ENCODE measurements around the gene SLC26A8. TPM values are rescaled to one million over a fixed set of nuclear protein-coding genes. Genes with fewer than 3 reads are reported as not detected.

Gene SLC26A8
- total RNA-seq, 2 experiments from 2014 or later: not detected

DNA sequence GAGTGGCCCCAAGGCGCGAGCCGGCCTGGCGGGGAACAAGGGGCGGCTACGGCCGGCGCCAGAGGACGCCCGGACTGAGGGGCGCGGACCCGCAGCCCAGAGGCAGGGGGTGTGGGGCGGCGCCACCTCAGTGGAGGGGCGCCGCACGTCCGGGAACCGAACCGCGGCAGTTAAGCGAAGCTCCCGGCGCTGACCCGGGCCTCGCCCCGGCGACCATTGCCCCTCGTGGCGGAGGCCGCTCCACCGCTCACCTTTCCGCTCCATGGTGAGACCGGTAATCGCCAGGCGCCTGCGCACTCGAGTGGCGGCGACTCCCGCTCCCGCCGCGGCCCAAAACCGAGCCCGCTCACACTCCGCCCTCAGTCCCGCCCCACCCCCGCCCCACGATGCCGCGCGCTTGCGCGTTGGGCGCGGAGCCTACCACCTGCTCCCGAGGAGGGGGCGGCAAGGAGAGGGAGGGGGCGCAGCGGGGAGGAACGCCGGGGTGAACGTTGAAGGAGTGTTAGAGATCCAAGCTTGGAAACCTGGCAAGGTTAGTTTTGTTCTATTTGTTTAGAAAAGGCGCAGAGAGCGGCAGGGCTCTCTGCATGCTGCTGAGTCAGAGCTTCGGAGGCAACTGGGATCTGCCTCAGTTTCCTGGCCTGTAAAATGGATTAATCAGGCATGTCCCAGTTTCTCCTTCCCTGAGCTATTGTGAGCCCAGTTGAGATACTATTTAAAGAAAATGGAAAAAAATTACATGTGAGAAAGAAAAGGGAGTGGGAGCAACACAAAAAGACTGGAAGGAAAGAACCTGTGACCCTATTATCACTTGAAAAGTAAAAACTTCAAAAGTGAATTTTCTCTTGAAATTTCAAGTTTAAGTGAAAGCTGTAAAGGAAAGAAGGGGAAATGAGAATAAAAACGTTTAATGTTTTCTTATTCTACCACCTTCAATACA is 103.4 kb downstream of the SLC26A8 start, which contains the start of gene SRPK1:
Gene SRPK1, minus strand, starts transcription at position 306 of the 940 bp plus-strand sequence. Its CDS starts 42 bp downstream, at position 264.
- intact Hi-C loops (cut with DNase I, micrococcal nuclease): loop anchor here in 1 of 2 experiments (2.0 to 5.0 kb wide), 2 partner anchors 106 to 1066 kb away; partner anchors contain the start of genes MAPK14 and MTCH1
- H3K27ac ChIP-seq (ENCODE audit: low read depth in 1 of 2, low read length in 2 of 2): peak within 1 kb of the TSS; percentile 2 to 59
- POLR2A ChIA-PET: interaction anchor here (0.6 to 2.8 kb wide), 4 partner anchors 33 to 672 kb away, joined by 3 to 16 read pairs (median 3); partner anchors contain the start of gene MAPK14

DNA sequence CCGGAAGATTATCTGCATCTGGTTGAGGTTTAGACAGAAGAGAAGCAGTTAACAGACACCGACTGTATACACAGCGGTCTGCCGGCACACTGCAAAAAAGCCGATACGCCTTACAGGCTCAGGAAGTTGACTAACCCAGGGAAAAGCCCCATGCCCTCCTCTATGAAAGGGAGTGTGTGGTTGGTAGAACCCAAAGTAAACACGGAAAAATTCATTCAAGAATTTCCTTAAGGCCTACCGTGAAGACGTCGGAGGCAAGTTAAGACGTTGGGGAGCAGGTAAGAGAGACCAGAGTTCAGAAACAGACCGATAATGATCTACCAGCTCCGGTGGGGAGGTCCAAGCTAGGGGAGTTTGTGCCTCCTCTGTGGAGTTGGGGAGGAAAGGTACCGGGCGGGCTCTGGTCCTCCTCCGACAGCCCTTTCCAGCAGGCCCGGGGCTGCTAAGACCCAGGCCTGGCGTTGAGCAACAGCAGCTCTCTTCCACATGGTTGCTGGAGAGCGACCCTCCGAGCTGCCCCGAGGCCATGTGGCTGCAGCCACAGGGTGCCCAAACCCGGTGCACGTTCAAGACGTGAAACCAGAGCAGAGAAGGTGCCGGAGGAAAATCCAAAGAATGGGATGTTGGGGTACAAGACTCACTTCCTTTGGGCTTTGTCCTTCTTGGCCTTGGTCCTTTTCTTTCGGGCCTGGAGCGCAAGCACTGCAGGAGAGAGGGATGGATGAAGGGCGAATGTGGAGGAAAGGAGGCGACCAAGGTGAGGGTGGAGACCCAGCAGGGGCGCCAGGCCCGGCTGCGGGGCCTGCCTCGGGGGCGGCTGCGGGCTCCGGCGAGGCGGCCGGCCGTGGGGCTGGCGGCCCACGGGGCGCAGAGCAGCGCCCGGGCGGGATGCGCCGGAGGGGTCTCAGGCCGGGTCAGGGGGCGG is 104.4 kb downstream of the SLC26A8 start:
- peak overlapping the region; percentile 82 for H3K4me3 ChIP-seq (ENCODE audit: low read length)
- peak overlapping the region; percentile 2 to 59 for H3K27ac ChIP-seq (ENCODE audit: low read depth in 1 of 2, low read length in 2 of 2)
- no peaks in the 10 kb centered on the region for H3K9me3 Mint-ChIP-seq
- ATAC-seq (ENCODE audit: poor library complexity) (peak; percentile 68), DNase-seq (peak; percentile 7 to 83 (median 38))
- H3K4me3 Mint-ChIP-seq: peak overlapping the region; percentile 96
- ChIA-PET POLR2A (interaction anchor here (0.6 to 2.8 kb wide), 3 partner anchors 34 to 673 kb away, joined by 3 to 16 read pairs (median 3); partner anchors contain the start of gene MAPK14), CTCF (no interaction called here)
- no peaks in the 10 kb centered on the region for H3K9me3 ChIP-seq (ENCODE audit: control insufficient read depth in 1 of 2, insufficient read depth in 1 of 2, low read length in 2 of 2)
- H3K4me1 ChIP-seq (ENCODE audit: insufficient read depth, low read length): peaks cover 11% of the 10 kb centered on the region
- H3K27ac Mint-ChIP-seq: peak overlapping the region; percentile 80
- no peaks in the 10 kb centered on the region for H3K27me3 Mint-ChIP-seq
- H3K36me3 ChIP-seq (ENCODE audit: insufficient read depth, low read length): no peaks in the 10 kb centered on the region
- TF ChIP-seq, protein P1, sequence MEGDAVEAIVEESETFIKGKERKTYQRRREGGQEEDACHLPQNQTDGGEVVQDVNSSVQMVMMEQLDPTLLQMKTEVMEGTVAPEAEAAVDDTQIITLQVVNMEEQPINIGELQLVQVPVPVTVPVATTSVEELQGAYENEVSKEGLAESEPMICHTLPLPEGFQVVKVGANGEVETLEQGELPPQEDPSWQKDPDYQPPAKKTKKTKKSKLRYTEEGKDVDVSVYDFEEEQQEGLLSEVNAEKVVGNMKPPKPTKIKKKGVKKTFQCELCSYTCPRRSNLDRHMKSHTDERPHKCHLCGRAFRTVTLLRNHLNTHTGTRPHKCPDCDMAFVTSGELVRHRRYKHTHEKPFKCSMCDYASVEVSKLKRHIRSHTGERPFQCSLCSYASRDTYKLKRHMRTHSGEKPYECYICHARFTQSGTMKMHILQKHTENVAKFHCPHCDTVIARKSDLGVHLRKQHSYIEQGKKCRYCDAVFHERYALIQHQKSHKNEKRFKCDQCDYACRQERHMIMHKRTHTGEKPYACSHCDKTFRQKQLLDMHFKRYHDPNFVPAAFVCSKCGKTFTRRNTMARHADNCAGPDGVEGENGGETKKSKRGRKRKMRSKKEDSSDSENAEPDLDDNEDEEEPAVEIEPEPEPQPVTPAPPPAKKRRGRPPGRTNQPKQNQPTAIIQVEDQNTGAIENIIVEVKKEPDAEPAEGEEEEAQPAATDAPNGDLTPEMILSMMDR (IDR thresholded peaks at IDR 0.05): no peak
- H3K4me1 Mint-ChIP-seq (ENCODE audit: low read depth): peaks cover 44% of the 10 kb centered on the region
- peaks cover 32% of the 10 kb centered on the region for H3K36me3 Mint-ChIP-seq (ENCODE audit: low read depth)
- no peaks in the 10 kb centered on the region for H3K27me3 ChIP-seq (ENCODE audit: control insufficient read depth in 1 of 2, insufficient read depth in 2 of 2, low read length in 2 of 2)
- intact Hi-C loops (cut with DNase I, micrococcal nuclease): loop anchor here in 1 of 2 experiments (2.0 to 5.0 kb wide), 2 partner anchors 107 to 1067 kb away; partner anchors contain the start of genes MAPK14 and MTCH1

More for the DNA sequence above, 103.4 kb downstream of the SLC26A8 start, which contains the start of gene SRPK1:
- Mint-ChIP-seq H3K4me3 (peak within 1 kb of the TSS; percentile 96), H3K4me1 (ENCODE audit: low read depth) (peaks cover 44% of the 10 kb centered on the region), H3K27me3 (no peaks in the 10 kb centered on the region), H3K27ac (peak within 1 kb of the TSS; percentile 80), H3K36me3 (ENCODE audit: low read depth) (peaks cover 28% of the 10 kb centered on the region), H3K9me3 (no peaks in the 10 kb centered on the region)
- Histone ChIP-seq H3K4me1 (ENCODE audit: insufficient read depth, low read length) (peaks cover 11% of the 10 kb centered on the region), H3K36me3 (ENCODE audit: insufficient read depth, low read length) (no peaks in the 10 kb centered on the region), H3K4me3 (ENCODE audit: low read length) (peak within 1 kb of the TSS; percentile 82), H3K9me3 (ENCODE audit: control insufficient read depth in 1 of 2, insufficient read depth in 1 of 2, low read length in 2 of 2) (no peaks in the 10 kb centered on the region), H3K27me3 (ENCODE audit: control insufficient read depth in 1 of 2, insufficient read depth in 2 of 2, low read length in 2 of 2) (no peaks in the 10 kb centered on the region)
- ATAC-seq (ENCODE audit: poor library complexity) (peak; percentile 75), DNase-seq (peak; percentile 71 to 92 (median 81))
- CTCF ChIA-PET: interaction anchor here (0.9 kb wide), 1 partner anchor 9 kb away, joined by 3 read pairs; no protein-coding TSS in a partner anchor
- TF ChIP-seq, protein P1 (IDR thresholded peaks at IDR 0.05): no peak
